Erythroblast (primary cell): ENCODE results near the gene BAG3.

Experiments
- DNase-seq, 2 experiments: peaks; one replicate each; lab custom pipeline; 2025; lab: John Stamatoyannopoulos, UW
- GATA1 ChIP-seq: IDR thresholded peaks from 2 replicates; pipeline ENCODE4 v1.6.1; 2011; ENCODE audit warnings: low read depth, mild to moderate bottlenecking, control low read depth, low read length, moderate library complexity
- POLR2A ChIP-seq: IDR thresholded peaks from 2 replicates; pipeline ENCODE4 v1.6.1; 2011; ENCODE audit warnings: mild to moderate bottlenecking, low read length

The BAG3 gene

DNA sequence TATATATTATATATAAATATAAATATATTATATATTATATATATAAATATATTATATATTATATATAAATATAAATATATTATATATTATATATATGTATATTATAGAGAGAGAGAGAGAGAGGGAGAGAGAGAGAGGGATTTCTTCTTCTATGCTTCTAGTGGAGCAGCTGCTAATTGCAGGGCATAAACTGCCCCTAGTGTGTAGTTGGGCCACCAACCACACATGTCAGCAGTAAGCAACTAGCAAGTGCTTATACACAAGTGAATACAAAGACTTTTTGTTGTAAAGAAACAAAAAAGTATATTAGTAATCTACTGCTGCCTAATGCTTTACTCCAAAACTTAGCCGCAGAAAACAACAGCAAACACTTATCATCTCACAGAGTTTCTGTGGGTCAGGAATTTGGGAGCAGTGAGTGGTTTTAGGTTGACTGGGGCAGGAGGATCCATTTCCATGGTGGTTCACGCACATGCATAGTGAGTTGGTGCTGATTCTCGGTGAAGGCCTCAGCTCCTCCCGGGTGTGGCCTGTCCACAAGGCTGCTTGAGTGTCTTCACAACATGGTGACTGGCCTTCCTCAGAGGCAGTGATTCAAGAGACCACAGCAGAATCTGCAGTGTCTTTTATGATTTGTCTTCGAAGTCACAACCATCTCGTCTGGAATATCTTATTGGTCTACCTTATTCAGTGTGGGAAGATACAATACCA is 25.5 kb upstream of the BAG3 start:
- peak in 1 of 2 experiments; percentile 8 for DNase-seq
- TF ChIP-seq GATA1, result no peak
- no peak for TF ChIP-seq POLR2A

DNA sequence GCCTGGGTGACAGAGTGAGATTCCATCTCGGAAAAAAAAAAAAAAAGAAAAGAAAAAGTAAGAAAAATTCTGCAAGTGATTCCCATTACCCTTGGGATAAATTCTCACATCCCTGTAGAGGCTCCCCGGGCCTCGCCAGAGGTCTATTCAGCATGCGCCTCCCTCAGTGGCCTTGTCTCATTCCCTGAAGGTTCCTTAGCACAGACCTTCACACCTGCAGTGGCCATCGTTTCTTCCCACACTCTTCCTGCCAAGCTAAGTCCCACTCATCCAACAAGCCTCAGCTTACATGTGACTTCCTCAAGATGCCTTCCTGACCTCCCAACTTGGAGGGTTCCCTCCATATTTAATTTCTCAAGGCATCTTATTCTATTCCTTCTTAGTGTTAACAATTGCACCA is 20.9 kb upstream of the BAG3 start:
- DNase-seq, result no peak

DNA sequence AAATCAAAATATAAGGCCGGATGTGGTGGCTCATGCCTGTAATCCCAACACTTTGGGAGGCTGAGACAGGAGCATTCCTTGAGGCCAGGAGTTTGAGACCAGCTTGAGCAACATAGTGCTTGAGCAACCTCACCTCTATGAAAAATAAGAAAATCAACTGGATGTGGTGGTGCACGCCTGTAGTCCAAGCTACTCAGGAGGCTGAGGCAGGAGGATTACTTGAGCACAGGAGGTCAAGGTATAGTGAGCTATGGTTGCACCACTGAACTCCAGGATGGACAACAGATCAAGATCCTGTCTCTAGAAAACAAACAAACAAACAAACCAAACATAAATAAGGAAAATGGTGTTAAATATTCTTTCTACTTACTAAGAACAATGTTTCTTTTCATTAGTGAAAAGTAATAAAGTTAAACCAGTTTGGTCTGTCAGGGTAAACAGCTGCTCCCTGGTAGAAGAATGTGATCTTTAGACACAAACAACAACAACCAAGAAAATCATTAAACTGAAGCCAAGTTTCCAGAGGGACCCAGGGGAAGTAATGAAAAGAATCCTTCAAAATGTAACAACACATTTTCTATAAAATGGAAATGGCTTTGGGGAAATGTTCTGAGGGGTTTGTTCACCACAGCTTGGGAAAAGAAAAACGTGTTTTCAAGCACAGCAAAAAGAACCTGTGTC is 17.5 kb upstream of the BAG3 start:
- DNase-seq, result no peak
- TF ChIP-seq GATA1 (no peak), POLR2A (no peak)

More for the DNA sequence above, 20.9 kb upstream of the BAG3 start:
- TF ChIP-seq POLR2A (no peak), GATA1 (no peak)

DNA sequence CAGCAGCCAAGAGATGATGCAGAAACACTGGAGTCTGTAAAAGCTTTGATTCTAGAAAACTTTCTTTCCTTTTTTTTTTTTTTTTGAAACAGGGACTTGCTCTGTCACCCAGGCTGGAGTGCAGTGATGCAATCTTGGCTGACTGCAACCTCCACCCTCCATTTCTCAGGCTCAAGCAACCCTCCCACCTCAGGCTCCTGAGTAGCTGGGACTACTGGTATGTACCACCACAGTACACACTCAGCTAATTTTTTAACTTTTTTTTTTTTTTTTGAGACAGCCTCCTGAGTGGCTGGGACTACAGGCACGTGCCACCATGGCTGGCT is 17.0 kb upstream of the BAG3 start:
- TF ChIP-seq GATA1, result no peak
- no peak for TF ChIP-seq POLR2A
- peak in 1 of 2 experiments; percentile 55 for DNase-seq

GRCh38 chr10:119637631-119638030 is 13.5 kb upstream of the BAG3 start:
- TF ChIP-seq POLR2A, result no peak
- no peak for TF ChIP-seq GATA1
- DNase-seq, result no peak

GRCh38 chr10:119638982-119639381 is 12.2 kb upstream of the BAG3 start:
- TF ChIP-seq POLR2A (no peak), GATA1 (no peak)
- no peak for DNase-seq

DNA sequence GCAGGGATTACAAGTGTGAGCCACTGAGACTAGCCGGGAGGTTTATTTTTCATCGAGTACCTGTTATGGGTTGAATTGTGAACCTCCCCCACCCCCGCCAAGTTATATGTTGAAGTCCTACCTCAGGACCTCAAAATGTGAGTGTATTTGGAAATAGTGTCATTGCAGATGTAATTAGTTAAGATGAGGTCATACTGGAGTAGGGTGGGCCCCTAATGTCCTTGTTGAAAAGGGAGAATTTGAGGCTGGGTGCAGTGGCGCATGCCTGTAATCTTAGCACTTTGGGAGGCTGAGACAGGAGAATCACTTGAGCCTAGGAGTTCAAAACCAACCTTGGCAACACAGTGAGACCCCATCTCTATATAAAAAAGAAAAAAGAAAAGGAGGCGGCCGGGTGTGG is 10.8 kb upstream of the BAG3 start:
- no peak for DNase-seq
- TF ChIP-seq POLR2A (no peak), GATA1 (no peak)

- DNase-seq, result no peak
- no peak for TF ChIP-seq GATA1
- no peak for TF ChIP-seq POLR2A
Measured at GRCh38 chr10:119640875-119641526, 10.2 kb upstream of the BAG3 start.

DNA sequence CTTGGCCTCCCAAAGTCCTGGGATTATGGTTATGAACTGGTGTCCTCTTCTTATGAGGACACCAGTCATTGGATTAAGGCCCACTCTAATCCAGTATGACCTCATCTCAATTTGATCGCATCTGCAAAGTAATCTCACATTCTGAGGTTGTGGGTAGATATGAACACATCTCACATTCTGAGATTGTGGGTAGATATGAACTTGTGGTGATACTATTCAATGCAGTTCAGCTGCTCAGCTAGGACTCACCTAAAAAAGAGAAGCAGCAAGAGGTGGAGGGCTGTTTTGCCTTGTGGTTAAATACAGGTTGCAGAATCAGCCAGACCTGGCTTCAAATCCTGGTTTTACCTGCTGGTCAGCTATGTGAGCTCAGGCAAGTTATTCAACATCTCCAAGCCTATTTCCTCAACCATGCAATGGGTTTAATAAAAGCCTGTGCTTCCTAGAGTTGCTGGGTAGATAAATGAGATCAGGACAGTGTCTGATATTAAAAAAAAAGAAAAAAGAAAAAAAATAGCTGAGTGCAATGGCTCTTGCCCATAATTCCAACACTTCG is 8.5 kb upstream of the BAG3 start:
- TF ChIP-seq GATA1 (no peak), POLR2A (no peak)
- no peak for DNase-seq

- no peak for DNase-seq
- TF ChIP-seq POLR2A (no peak), GATA1 (no peak)
Measured at GRCh38 chr10:119643306-119644204, 7.6 kb upstream of the BAG3 start.

GRCh38 chr10:119644205-119644814 is 6.9 kb upstream of the BAG3 start:
- TF ChIP-seq POLR2A (no peak), GATA1 (no peak)

GRCh38 chr10:119644994-119645393 is 6.2 kb upstream of the BAG3 start:
- DNase-seq, result no peak
- TF ChIP-seq POLR2A, result no peak
- no peak for TF ChIP-seq GATA1

More at GRCh38 chr10:119644205-119644814, 6.9 kb upstream of the BAG3 start:
- peak in 1 of 2 experiments; percentile 12 for DNase-seq
